IPS-NIHi7 (cell line): ENCODE results near the gene NOD1.
A peak's percentile ranks its signal among the peaks of the same experiment; 100 is the strongest.
"Not testable (repeated sequence)": the region's sequence is repeated elsewhere in the genome, so short reads cannot be mapped to it uniquely, and the experiment has no call there.

ENCODE experiments used
- DNase-seq: peaks from one replicate; pipeline ENCODE4 v3.0.0; 2012; ENCODE audit warnings: mixed read lengths; ENCODE audit errors: extremely low spot score

NOD1 gene

DNA sequence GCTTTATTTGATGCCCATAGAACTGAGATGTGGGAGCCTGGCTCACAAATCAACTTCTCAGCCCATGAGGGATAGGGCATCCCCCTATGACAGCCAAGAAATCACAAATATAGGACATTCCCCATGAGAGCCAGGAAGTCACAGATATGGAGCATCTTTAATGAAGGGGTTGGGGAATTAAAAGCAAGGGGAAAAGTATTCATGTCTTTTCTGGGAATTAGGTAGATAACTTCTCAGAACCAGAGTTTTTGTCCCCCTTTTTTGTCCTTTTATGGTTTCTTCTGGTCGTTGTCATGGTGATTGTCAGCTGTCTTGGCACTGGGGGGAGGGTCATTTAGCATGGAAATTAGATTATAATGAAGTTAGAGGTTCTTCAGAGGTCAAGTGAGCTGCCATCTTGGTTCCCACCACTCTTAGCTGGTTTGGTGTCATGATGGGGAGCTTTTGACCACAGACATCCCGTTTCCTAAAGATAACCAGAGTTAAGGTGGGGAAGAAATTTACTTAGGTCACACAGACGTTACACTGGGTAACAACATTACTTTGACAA lies 56.9 kb downstream of the NOD1 start:
- DNase-seq = no peak

DNA sequence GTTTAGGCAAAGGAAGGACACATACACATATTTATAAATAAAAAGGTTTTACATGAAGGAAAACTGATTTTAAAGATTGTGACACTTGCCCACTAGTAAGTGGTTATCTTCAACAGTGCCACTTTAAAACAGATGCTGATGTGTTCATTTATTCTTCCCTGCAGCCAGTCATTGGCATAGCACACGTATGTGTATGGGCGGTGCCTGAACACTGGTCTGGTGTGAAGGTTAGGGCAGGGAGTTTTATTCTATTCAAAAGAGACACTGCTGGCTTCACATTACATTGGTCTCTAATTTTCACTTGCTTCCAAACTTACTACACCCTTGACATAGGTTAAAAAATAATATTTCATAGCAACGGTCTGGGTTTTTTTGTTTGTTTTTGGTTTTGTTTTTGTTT lies 57.9 kb downstream of the NOD1 start:
- DNase-seq = no peak

DNA sequence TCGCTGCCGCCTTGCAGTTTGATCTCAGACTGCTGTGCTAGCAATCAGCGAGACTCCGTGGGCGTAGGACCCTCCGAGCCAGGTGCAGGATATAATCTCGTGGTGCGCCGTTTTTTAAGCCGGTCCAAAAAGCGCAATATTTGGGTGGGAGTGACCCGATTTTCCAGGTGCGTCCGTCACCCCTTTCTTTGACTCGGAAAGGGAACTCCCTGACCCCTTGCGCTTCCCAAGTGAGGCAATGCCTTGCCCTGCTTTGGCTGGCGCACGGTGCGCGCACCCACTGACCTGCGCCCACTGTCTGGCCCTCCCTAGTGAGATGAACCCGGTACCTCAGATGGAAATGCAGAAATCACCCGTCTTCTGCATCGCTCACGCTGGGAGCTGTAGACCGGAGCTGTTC lies 58.5 kb downstream of the NOD1 start:
- not testable (repeated sequence) for DNase-seq

DNA sequence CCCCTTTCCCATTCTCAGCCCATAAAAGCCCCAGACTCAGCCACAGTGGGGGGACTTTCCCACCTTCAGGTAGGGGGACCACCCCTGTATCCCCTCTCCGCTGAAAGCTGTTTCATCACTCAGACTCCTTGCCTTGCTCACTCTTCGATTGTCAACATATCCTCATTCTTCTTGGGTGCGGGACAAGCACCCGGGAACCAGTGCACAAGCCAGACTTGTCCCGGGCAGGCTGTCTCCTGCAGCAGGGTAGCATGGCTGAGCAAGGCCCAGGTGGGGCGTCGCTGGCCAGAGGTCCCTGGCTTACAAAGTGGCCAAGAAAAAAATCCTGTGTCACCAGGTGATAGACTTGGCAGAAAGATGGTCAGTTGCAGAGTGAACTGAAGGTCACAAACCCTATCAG lies 64.7 kb downstream of the NOD1 start:
- DNase-seq = no peak

DNA sequence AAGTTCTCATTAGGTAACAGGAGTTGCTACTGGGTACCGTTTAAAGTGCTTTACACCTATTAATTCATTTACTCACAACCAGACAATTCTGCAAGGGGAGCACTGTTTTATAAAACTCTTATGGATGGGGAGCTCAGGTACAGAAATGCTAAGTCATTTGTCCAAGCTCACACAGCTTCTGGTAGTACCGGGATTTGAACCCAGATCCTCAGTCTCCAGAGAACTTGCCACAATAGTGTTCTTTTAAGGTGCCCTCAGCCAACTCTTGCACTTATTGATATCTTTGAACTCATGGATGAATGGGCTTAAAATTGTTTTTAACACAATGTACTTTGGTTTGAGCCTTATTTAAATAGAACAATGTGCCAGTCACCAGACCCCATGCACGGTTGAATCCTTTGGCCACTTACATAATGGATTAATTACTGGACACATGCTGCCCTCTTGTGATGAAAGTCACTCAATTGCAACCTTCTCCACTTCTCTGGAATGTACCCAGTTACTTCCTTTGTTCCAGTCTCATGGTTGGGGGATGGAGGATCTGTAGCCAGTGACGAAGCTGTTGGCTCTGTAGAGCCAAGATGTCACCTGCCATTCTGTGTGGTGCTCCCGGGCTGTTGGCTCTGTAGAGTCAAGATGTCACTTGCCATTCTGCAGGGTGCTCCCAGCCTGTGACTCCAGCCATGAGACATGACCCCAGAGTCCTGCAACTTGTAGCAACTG lies 65.6 kb downstream of the NOD1 start:
- DNase-seq = peak; percentile 82

DNA sequence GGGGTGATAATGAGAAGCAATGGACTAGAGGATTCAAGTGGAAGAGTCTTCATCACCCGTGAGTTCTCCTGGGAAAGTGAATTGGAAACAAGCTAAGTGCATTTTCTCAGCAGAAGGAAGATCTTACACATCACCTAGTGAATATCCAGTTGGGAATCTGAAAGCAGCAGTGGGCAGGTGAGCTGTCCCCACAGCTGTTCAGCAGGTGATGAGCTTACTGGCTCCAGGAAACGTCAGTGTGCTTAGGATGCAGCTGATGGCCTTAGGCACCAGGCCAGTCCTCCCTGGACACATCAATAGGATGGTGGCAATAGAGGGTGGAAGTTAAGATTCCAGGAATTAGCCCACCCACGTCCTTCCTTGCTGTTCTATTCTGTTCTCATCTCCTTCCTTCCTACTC lies 66.7 kb downstream of the NOD1 start:
- DNase-seq = no peak

DNA sequence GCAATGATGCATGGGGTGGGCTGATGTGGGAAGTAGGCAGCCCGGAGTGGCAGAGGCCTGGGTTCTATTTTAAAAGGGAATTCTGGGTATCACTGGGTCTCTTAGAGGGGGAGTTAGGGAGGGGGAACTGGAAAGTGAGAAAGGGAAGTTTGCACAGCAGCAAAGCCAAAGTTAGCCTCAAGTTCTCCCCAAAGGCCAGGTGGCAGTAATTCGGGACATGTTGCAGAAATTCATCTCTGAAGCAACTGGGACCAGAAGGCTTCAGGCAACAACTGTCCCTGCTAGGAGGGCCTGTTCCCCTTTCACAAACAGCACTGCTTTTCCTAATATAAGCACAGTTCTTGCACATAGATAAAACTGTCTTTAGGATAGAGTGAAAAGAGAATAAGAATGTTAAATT lies 67.4 kb downstream of the NOD1 start:
- no peak for DNase-seq

DNA sequence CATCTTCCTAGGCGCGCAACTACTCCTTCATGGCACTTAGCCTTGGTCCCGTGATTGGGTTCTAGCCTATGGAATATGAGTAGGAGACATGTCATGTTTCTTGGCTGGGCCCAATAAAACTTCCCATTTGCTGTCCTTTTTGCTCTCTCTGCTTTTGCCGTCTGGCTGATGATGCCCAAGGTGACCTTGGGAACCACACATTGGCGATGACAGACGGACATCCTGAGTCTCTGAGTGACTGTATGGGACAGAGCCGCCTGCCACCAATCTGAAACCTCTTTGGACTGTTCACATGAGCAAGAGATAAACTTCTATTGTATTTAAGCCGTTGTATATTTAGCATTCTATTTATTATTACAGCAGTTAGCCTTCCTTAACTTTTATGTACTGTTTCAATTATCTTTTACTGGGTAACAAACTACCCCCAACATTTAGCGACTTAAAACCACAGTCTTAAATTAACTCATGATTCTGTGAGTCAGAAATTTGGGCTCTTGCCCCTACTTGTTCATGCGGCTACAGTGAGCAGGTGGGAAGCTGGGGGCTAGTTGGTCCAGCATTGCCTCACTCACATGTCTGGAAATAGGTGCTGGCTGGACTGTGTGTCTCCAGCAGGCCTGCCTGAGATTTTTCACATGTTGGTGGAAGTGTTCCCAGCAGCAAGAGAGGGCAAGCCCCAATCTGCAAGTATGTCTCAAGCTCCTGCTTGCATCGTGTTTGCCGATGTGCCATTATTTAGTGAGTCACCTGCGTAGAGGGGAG lies 71.7 kb downstream of the NOD1 start:
- no peak for DNase-seq

DNA sequence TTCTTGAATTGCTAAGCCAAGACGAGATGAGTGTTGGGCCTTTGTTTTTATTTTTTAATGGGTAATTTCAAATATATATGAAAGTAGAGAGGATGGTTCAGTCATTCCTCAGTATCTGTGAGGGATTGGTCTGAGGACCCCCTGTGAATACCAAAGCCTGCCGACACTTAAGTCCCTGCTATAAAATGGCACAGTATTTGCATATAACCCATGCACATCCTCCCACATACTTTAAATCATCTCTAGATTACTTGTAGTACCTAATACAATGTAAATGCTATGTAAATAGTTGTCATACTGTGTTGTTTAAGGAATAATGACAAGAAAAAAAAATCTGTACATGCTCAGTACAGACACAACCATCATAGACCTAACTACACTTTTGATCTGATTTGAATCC lies 73.4 kb downstream of the NOD1 start:
- DNase-seq = no peak

DNA sequence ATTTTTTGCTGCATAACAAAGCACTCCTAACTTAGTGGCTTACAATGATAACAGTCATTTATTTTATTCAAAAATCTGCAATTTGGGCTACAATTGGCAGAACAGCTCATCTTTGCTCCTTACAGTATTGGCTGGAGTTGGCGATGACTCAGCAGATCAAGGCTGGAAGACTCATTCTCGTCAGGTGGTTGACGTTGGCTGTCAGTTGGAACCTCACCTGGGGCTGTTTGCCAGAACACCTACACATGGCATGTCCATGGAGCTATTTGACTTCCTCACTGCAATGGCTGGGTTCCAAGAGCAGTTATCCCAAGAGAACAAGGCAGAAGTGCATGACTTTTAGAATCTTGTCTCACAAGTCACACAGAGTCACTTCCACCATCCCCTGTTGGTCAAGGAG lies 75.1 kb downstream of the NOD1 start:
- DNase-seq = no peak

DNA sequence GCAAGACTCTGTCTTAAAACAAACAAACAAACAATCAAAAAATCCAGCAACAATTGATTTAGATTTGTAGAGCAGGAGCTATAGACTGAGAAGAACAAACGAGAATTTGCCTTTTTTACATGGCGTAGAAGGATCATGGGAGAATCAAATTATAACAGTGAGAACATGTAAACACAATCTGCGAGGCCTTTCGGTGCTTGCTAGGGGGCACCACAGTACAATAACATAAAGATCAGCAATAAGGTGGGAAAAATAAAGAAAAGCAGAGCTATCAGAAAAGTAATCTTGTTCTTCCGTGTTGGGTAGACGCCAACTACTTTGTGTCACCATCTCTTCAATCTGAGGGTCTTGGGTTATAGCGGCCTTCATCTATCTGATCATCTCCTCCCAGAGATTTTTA lies 82.2 kb downstream of the NOD1 start:
- no peak for DNase-seq

DNA sequence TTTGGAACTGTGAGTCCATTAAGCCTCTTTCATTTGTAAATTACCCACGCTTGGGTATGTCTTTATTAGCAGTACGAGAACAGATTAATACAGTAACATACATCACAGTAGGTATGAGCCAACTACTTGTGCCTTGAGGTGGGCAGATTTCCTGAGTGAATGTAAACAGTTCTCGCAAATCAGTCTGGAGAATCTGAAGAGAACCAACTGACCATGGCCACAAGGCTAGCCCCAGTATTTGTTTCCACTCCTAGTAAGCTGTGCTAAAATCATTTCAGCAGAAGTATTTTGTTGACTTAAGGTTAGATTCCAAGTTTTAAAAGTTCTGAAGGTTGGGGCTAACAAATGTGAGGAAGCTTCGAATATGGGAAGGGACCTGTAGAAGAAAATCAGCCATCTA lies 82.9 kb downstream of the NOD1 start:
- DNase-seq = no peak

DNA sequence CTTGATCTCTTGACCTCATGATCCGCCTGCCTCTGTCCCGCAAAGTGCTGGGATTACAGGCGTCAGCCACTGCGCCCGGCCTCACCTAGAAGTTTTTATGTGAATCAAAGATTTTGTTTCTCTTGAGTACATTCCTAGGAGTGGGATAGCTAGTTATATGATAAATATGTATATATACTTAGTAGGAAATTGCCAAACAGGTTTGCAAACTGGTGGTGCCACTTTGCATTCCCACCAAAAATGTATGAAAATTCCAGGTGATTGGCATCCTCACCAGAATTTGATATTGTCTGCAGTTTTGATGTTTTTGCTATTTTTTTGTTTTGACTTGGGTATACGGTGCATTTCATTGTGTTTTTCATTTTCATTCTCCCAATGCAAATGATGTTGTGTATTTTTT lies 86.8 kb downstream of the NOD1 start:
- DNase-seq = no peak

DNA sequence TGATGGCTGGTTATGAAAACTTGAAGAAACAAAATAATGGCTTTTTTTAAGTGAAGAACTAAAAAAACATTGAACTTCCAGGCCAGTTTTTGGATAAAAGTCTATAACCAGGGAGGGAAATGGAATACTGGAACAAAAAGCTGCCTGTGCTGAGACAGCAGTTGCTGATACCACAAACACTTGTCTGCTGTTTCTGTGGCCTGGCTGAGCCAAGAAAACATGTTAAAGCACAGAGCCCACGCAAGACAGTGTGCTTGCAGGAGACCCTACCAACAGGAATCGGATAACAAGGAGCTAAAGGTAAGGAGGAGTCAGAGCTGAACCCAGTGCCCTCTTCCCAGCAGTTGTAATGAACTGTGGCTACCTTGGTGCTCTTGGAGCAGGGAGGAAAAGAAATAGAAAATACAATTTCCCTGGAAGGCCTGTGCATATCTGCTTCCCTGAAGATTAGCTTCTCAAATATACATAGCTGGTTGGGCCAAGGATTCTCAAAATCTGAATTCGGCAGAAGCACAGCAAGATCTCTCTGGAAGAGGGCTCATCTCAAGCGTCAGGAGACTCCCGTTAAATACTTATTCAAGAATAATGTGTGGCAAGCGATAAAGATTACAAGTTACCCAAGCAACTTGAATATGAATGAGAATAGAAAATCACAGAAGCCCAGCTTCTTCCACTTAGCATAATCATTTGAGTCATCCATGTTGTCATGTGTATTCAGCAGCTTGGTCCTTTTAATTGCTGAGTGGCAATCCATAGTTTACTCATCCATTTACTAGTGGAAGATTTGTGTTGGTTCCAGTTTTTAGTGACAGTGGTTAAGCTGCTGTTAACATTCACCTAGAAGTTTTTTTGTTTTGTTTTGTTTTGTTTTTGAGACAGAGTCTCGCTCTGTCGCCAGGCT lies 87.6 kb downstream of the NOD1 start:
- DNase-seq = no peak

DNA sequence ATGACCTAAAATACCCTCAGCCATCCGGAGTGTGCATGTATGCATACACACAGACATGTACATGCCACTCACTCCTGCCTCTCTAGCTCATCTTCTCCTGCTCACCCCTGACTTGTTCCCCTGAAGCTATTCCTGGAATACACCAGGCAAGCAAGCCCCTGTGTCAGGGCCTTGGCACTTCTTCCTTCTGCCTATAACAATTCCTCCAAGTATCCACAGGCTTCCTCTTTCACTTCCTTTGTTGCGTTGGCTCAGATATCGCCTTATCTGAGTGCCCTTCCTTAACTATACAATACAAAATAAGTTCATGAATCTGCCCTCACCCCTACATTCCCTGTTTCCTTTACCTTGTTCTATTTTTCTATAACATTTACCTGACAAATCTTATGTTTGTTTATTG lies 88.8 kb downstream of the NOD1 start:
- DNase-seq = no peak

DNA sequence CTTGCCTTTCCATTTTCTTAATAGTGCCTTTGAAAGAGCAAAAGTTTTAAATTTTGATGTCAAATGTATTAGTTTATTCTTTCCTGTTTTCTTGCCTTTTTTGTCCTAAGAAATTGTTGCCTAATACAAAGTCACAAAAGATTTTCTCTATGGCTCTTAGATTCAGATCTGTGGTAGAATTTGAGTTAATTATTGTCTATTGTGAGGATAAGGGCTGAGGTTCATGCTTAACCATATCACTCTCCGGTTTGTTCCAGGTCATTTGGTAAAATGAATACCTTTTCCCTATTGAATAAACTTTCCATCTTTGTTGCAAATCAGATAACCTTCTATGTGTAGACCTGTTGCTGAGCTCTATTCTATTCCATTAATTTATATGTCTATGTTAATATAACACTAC lies 96.0 kb downstream of the NOD1 start:
- no peak for DNase-seq

DNA sequence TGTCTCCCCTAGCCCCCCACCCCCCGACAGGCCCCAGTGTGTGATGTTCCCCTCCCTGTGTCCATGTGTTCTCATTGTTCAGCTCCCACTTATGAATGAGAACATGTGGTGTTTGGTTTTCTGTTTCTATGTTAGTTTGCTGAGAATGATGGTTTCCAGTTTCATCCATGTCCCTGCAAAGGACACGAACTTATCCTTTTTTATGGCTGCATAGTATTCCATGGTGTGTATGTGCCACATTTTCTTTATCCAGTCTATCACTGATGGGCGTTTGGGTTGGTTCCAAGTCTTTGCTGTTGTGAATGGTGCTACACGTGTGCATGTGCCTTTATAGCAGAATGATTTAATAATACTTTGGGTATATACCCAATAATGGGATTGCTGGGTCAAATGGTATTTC lies 97.8 kb downstream of the NOD1 start:
- not testable (repeated sequence) for DNase-seq

DNA sequence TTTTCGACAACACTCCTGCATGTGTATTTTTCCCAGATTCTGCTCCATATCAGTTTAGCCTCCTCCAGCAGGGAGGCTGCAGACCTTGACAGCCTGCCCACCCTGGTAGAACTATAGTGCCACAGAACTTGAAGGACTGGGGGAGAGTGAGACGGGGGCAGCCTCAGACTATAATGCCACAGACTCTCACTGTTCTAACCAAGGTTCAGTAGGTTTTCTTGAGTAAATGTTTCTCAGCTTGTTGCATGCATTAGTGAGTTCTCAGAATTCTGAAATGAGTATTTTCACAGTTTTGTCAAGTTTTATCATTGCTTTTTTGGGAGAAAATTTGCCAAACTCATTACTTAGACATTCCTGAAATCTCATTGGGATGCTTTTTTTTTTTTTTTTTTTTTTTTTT lies 98.3 kb downstream of the NOD1 start:
- DNase-seq = no peak

DNA sequence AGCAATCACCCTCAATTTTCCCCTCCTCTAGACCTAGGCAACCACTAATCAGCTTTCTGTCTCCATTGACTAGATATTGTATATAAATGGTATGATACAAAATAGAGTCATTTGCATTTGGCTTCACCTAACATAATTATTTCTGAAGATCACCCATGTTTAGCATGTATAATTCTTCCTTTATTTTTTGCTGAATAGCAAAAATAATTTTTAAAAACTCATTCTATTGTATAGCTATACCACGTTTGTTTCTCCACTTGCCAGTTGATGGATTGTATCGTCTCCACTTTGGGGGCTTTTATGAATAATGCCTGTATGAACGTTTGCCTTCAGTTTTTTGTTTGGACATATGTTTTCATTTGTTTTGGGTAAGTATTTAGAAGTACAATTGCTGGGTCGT lies 98.8 kb downstream of the NOD1 start:
- DNase-seq = no peak

DNA sequence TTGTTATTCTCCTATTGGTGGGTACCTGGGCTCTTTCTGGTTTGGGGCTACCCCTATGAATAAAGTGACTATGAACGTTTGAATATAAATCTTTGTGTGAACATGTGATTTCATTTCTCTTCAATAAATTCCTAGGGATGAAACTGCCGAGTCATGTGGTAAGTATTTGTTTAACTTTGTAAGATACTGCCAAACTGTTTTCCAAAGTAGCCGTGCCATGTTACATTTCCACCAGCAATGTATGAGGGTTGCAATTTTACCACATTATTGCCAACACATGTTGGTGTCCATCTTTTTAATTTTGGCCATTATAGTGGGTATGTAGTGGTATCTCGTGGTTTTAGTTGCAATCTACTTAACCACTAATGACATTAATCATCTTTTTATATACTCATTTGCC lies 99.5 kb downstream of the NOD1 start:
- DNase-seq = no peak

DNA sequence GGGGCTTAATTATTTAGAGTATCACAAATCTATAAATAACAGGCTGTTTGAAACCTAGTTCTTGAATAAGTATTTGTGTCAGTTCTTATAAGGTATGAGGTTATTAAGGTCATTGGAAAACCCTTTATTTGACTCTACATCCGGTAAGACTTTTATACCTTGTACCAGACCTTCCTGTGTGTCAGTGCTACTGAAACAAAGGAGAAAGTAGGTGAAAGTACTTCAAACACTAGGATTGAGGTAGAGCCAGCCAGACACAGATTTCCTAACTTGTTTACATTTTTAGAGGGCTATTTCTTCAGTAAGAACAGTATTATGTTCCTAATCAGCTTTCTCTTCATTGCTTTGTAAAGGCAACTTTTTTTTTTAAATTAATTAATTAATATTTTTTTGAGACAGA lies 100.3 kb downstream of the NOD1 start:
- DNase-seq = no peak
